Stimulated activated CD8-positive, alpha-beta memory T cell treated with anti-CD3 and anti-CD28 coated beads, Interleukin-15, amount 100 ng/mL, for 24 hours (primary cell): Measurements from ENCODE around the gene PDE3A.

Experiments used
- DNase-seq: peaks from one replicate; pipeline ENCODE4 v3.0.0-alpha.2; 2020; ENCODE audit warnings: low read depth

PDE3A gene

GRCh38 chr12:20711846-20712245 is 343.5 kb downstream of the PDE3A start:
- DNase-seq = no peak

GRCh38 chr12:20716037-20716436 is 347.7 kb downstream of the PDE3A start:
- DNase-seq = no peak

GRCh38 chr12:20716985-20717384 is 348.6 kb downstream of the PDE3A start:
- DNase-seq = no peak

- no peak for DNase-seq
Observed at GRCh38 chr12:20718294-20718693, 350.0 kb downstream of the PDE3A start.

GRCh38 chr12:20722142-20722541 is 353.8 kb downstream of the PDE3A start:
- no peak for DNase-seq

- DNase-seq = no peak
Observed at GRCh38 chr12:20731274-20731673, 362.9 kb downstream of the PDE3A start.
